ENCODE results near the gene ZNF609. TPM values are rescaled to one million over a fixed set of nuclear protein-coding genes. Genes with fewer than 3 reads are reported as not detected.
A peak's percentile ranks its signal among the peaks of the same experiment; 100 is the strongest.

Gene ZNF609
- total and polyA plus RNA-seq, 4 donors = 8.1 to 54.2 (median 22.0) TPM

GRCh38 chr15:64619880-64620839 is 159.8 kb downstream of the ZNF609 start:
- Histone ChIP-seq H3K9me3 (ENCODE audit: control insufficient read depth in 4 of 4, insufficient read depth in 3 of 4, low read length in 3 of 4) (no peaks in the 10 kb centered on the region), H3K27ac (ENCODE audit: low read depth in 1 of 2, low read length in 1 of 2) (no peak overlapping the region), H3K9ac (ENCODE audit: insufficient read depth in 1 of 2, low read length in 2 of 2) (no peak overlapping the region), H3K4me1 (ENCODE audit: control insufficient read depth in 5 of 5, insufficient read depth in 5 of 5, low read length in 5 of 5) (peaks cover 10 to 36% (median 12%) of the 10 kb centered on the region in 5 donors), H3K27me3 (ENCODE audit: control insufficient read depth in 3 of 3, insufficient read depth in 3 of 3, low read length in 2 of 3) (no peaks in the 10 kb centered on the region), H3K4me3 (no peak overlapping the region), H3K36me3 (ENCODE audit: control insufficient read depth in 4 of 4, insufficient read depth in 4 of 4, low read length in 4 of 4) (no peaks in the 10 kb centered on the region)
- DNase-seq = no peak
- WGBS, 2 donors = 54 to 96% methylated on average over 1 of the region's 1 CpG
- ATAC-seq (ENCODE audit: insufficient read depth, low FRiP score) = no peak
- no peak for TF ChIP-seq CTCF (IDR thresholded peaks at IDR 0.05; ENCODE audit: control extremely low read depth, extremely low read depth)

GRCh38 chr15:64621056-64621455 is 160.7 kb downstream of the ZNF609 start:
- Histone ChIP-seq H3K27ac (ENCODE audit: low read depth in 1 of 2, low read length in 1 of 2) (no peak overlapping the region), H3K9me3 (ENCODE audit: control insufficient read depth in 4 of 4, insufficient read depth in 3 of 4, low read length in 3 of 4) (no peaks in the 10 kb centered on the region), H3K9ac (ENCODE audit: insufficient read depth in 1 of 2, low read length in 2 of 2) (no peak overlapping the region), H3K4me3 (no peak overlapping the region), H3K27me3 (ENCODE audit: control insufficient read depth in 3 of 3, insufficient read depth in 3 of 3, low read length in 2 of 3) (no peaks in the 10 kb centered on the region), H3K36me3 (ENCODE audit: control insufficient read depth in 4 of 4, insufficient read depth in 4 of 4, low read length in 4 of 4) (no peaks in the 10 kb centered on the region), H3K4me1 (ENCODE audit: control insufficient read depth in 5 of 5, insufficient read depth in 5 of 5, low read length in 5 of 5) (peaks cover 10 to 36% (median 12%) of the 10 kb centered on the region in 5 donors)
- 92 to 93% methylated on average over 3 of the region's 3 CpGs for WGBS, 2 donors
- no peak for TF ChIP-seq CTCF (IDR thresholded peaks at IDR 0.05; ENCODE audit: control extremely low read depth, extremely low read depth)
- DNase-seq (no peak), ATAC-seq (ENCODE audit: insufficient read depth, low FRiP score) (no peak)

GRCh38 chr15:64622410-64623260 is 162.3 kb downstream of the ZNF609 start:
- H3K27me3 ChIP-seq (ENCODE audit: control insufficient read depth in 3 of 3, insufficient read depth in 3 of 3, low read length in 2 of 3) = no peaks in the 10 kb centered on the region
- no peak for DNase-seq
- no peak overlapping the region for H3K9ac ChIP-seq (ENCODE audit: insufficient read depth in 1 of 2, low read length in 2 of 2)
- TF ChIP-seq CTCF (IDR thresholded peaks at IDR 0.05; ENCODE audit: control extremely low read depth, extremely low read depth) = no peak
- peaks cover 10 to 36% (median 12%) of the 10 kb centered on the region in 5 donors for H3K4me1 ChIP-seq (ENCODE audit: control insufficient read depth in 5 of 5, insufficient read depth in 5 of 5, low read length in 5 of 5)
- no peak for ATAC-seq (ENCODE audit: insufficient read depth, low FRiP score)
- H3K36me3 ChIP-seq (ENCODE audit: control insufficient read depth in 4 of 4, insufficient read depth in 4 of 4, low read length in 4 of 4) = peaks cover 0 to 1% (median 0%) of the 10 kb centered on the region in 4 donors
- no peak overlapping the region for H3K4me3 ChIP-seq
- WGBS, 2 donors = 36 to 53% methylated on average over 7 of the region's 7 CpGs
- H3K9me3 ChIP-seq (ENCODE audit: control insufficient read depth in 4 of 4, insufficient read depth in 3 of 4, low read length in 3 of 4) = no peaks in the 10 kb centered on the region
- peak overlapping the region in 1 of 2 donors; percentile 9 for H3K27ac ChIP-seq (ENCODE audit: low read depth in 1 of 2, low read length in 1 of 2)
